ENCODE results near the gene LRRC46.

DNA sequence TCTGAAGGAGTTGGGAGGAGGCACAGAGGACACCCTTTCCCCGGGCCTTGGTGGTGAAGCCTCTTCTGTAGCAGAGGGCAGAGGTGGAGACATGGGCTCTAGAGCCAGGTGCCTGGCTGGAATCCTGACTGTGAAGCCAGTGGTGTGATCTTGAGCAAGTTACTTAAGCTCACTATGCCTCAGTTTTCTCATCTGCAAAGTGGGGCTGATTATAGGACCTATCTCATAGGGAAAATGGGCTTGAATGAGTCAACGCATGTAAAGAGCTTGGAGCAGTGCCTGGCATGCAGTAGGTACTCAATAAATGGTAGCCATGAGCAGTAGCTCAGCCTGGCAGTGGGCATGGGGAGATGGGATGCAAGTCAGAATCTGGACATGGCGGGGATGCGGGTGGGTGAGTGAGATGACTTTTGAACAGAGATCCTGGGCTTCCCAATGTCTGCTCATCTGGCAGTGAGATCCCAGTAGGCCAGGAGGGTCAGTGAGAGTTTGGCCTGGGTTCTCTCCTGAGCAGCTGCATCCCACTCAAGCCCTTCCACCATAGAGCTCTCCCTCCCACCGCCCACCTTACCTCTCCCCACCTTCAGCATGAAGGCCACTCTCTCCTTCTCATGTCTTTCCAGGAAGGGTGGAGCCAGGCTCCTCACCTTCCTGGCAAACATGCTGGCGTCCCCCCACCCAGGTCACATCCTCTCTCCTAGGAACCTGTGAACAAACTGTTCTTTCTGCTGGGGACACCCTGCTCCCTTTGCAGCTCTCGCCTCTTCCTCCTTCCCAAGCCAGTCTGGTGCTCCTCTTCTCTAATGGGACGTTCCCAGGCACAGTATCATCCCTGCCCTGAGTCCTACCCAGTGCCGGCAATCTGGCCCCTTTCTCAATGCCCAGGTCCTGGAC lies 51.5 kb downstream of the LRRC46 start:
- TF ChIP-seq, protein P1, sequence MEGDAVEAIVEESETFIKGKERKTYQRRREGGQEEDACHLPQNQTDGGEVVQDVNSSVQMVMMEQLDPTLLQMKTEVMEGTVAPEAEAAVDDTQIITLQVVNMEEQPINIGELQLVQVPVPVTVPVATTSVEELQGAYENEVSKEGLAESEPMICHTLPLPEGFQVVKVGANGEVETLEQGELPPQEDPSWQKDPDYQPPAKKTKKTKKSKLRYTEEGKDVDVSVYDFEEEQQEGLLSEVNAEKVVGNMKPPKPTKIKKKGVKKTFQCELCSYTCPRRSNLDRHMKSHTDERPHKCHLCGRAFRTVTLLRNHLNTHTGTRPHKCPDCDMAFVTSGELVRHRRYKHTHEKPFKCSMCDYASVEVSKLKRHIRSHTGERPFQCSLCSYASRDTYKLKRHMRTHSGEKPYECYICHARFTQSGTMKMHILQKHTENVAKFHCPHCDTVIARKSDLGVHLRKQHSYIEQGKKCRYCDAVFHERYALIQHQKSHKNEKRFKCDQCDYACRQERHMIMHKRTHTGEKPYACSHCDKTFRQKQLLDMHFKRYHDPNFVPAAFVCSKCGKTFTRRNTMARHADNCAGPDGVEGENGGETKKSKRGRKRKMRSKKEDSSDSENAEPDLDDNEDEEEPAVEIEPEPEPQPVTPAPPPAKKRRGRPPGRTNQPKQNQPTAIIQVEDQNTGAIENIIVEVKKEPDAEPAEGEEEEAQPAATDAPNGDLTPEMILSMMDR (IDR thresholded peaks at IDR 0.05; ENCODE audit: low read depth, low read length), result no peak
- TF ChIP-seq MYC (IDR thresholded peaks at IDR 0.05; ENCODE audit: low read depth, low read length) (no peak), POLR2A (IDR thresholded peaks at IDR 0.05; ENCODE audit: extremely low read depth, insufficient read length) (no peak)
- TF ChIP-seq, protein P2, sequence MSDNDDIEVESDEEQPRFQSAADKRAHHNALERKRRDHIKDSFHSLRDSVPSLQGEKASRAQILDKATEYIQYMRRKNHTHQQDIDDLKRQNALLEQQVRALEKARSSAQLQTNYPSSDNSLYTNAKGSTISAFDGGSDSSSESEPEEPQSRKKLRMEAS (IDR thresholded peaks at IDR 0.05; ENCODE audit: low read depth, low read length), result no peak

Measured in NB4 (cell line).